Thymus (tissue), 11 donors: Measurements from ENCODE around the gene EML6. TPM values are rescaled to one million over a fixed set of nuclear protein-coding genes. Genes with fewer than 3 reads are reported as not detected.

Experiments used
- DNase-seq, 9 donors: peaks; one replicate each; pipeline ENCODE4 v3.0.0-alpha.2; 2013; ENCODE audit warnings: low spot score in 9 of 9, low read depth in 6 of 9, missing footprints in 1 of 9
- H3K27ac ChIP-seq, 2 donors: one replicate each; pipeline ENCODE4 v1.5.1; 2013; ENCODE audit warnings: control low read depth in 1 of 2, low read depth in 1 of 2, low read length in 1 of 2, mild to moderate bottlenecking in 1 of 2, moderate library complexity in 1 of 2
- H3K27me3 ChIP-seq, 2 donors: one replicate each; pipeline ENCODE4 v1.5.1; 2013; ENCODE audit warnings: low read length in 1 of 2; ENCODE audit not compliant: control insufficient read depth in 2 of 2, insufficient read depth in 1 of 2
- H3K36me3 ChIP-seq, 2 donors: one replicate each; pipeline ENCODE4 v1.5.1; 2013; ENCODE audit warnings: low read length in 1 of 2, mild to moderate bottlenecking in 1 of 2, moderate library complexity in 1 of 2; ENCODE audit not compliant: control insufficient read depth in 2 of 2, insufficient read depth in 2 of 2
- H3K4me1 ChIP-seq, 2 donors: one replicate each; pipeline ENCODE4 v1.5.1; 2013; ENCODE audit warnings: low read length in 2 of 2; ENCODE audit not compliant: control insufficient read depth in 2 of 2, insufficient read depth in 2 of 2
- H3K4me3 ChIP-seq, 2 donors: one replicate each; pipeline ENCODE4 v1.5.1; 2013; ENCODE audit warnings: low read length in 2 of 2, control low read depth in 1 of 2, mild to moderate bottlenecking in 1 of 2
- H3K9me3 ChIP-seq, 2 donors: one replicate each; pipeline ENCODE4 v1.5.1; 2013; ENCODE audit warnings: low read length in 1 of 2, mild to moderate bottlenecking in 1 of 2; ENCODE audit not compliant: control insufficient read depth in 2 of 2, insufficient read depth in 1 of 2
- WGBS: extraction: QIAGEN DNeasy Blood & Tissue Kit; methylation state at CpG from one replicate; pipeline ENCODE4 v1.1.7; 2013; 5-methylcytosine and 5-hydroxymethylcytosine counted together
- polyA plus RNA-seq: library from polyadenylated mRNA; stranded (reverse); fragments of 200-250 nt; gene quantifications from one replicate; pipeline ENCODE4 v1.2.3, GENCODE V29; 2013
- total RNA-seq: library from RNA; stranded (reverse); fragments of 120-200 nt; gene quantifications from one replicate; pipeline ENCODE4 v1.2.4, GENCODE V29; 2013
- donor health status: healthy.

The EML6 gene
- total and polyA plus RNA-seq, 2 donors, result 1.2 to 3.4 TPM

DNA sequence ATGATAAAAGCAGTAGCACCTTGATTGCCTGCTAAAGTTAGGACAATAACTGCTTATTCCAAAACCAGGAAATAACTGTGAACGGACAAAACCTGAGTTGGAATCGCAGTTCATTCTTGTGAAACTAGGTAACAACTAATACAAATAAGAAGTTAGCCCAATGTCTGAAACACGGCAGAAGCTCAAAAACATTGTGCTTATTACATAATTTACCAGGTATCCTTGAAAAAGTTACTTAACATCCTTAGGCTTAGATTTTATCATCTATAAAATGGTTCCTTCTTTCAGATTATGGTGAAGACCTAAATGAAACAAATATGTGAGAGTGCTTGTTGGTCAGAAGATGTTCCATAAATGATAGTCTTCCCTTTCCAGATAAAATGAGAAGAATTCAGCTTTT is 294.4 kb downstream of the EML6 start:
- DNase-seq, result no peak
- WGBS, result 97% methylated on average over 3 of the region's 3 CpGs

GRCh38 chr2:55018619-55019018 is 295.2 kb downstream of the EML6 start:
- peaks cover 0 to 2% of the 10 kb centered on the region in 2 donors for H3K4me1 ChIP-seq
- no peaks in the 10 kb centered on the region for H3K9me3 ChIP-seq
- H3K27me3 ChIP-seq, result no peaks in the 10 kb centered on the region
- H3K27ac ChIP-seq, result no peak overlapping the region
- no peak overlapping the region for H3K4me3 ChIP-seq
- H3K36me3 ChIP-seq, result peaks cover 0 to 6% of the 10 kb centered on the region in 2 donors
- no peak for DNase-seq
- 97% methylated on average over 1 of the region's 1 CpG for WGBS

More for the DNA sequence above, 294.4 kb downstream of the EML6 start:
- Histone ChIP-seq H3K4me1 (peaks cover 0 to 2% of the 10 kb centered on the region in 2 donors), H3K27ac (no peak overlapping the region), H3K36me3 (peaks cover 0 to 4% of the 10 kb centered on the region in 2 donors), H3K9me3 (no peaks in the 10 kb centered on the region), H3K27me3 (no peaks in the 10 kb centered on the region), H3K4me3 (no peak overlapping the region)

GRCh38 chr2:55019526-55020258 is 296.2 kb downstream of the EML6 start:
- WGBS, result 66% methylated on average over 5 of the region's 5 CpGs
- DNase-seq, result no peak
- Histone ChIP-seq H3K4me3 (no peak overlapping the region), H3K36me3 (peaks cover 0 to 6% of the 10 kb centered on the region in 2 donors), H3K27me3 (no peaks in the 10 kb centered on the region), H3K4me1 (peaks cover 0 to 2% of the 10 kb centered on the region in 2 donors), H3K9me3 (no peaks in the 10 kb centered on the region), H3K27ac (no peak overlapping the region)
